CD4-positive, alpha-beta T cell (primary cell): Measurements from ENCODE around the gene S100A16. TPM values are rescaled to one million over a fixed set of nuclear protein-coding genes. Genes with fewer than 3 reads are reported as not detected.

Experiments
- ATAC-seq: fragments of 200-7000 bp; cut with Tn5 transposase; one replicate; pipeline ENCODE4 v1.10.0; 2022; ENCODE audit warnings: mild to moderate bottlenecking; ENCODE audit not compliant: poor library complexity
- CTCF ChIA-PET: fragments of 350-600 bp; sonication (Branson Sonifier 250); formaldehyde crosslinking; loops from one replicate; lab custom pipeline; 2021; ENCODE audit warnings: antibody characterized with exemption, inconsistent platforms; lab: Charles Lee
- POLR2A ChIA-PET: fragments of 350-600 bp; sonication (Branson Sonifier 250); formaldehyde crosslinking; loops from one replicate; lab custom pipeline; 2021; ENCODE audit warnings: antibody characterized with exemption, inconsistent platforms; lab: Charles Lee
- DNase-seq, 14 experiments: peaks; one replicate each; pipeline ENCODE4 v3.0.0-alpha.2; 2013 to 2020; ENCODE audit warnings: mixed read lengths in 2 of 14
- H3K27ac ChIP-seq, 2 donors: one replicate each; pipeline versions ENCODE4 v1.5.1 to v1.7.0; 2013; ENCODE audit warnings: low read length in 2 of 2, low read depth in 1 of 2, mild to moderate bottlenecking in 1 of 2
- H3K27me3 ChIP-seq, 2 experiments: 1 replicate in 1 of 2; 2 replicates in 1 of 2; pipeline versions ENCODE4 v1.6.1 to v1.7.0; 2013; ENCODE audit warnings: low read length in 2 of 2, control low read depth in 1 of 2, mild to moderate bottlenecking in 1 of 2, moderate library complexity in 1 of 2; ENCODE audit not compliant: insufficient read depth in 2 of 2, control insufficient read depth in 1 of 2
- H3K36me3 ChIP-seq: one replicate; pipeline ENCODE4 v1.6.1; 2013; ENCODE audit warnings: low read length, control low read depth; ENCODE audit not compliant: insufficient read depth
- H3K4me1 ChIP-seq: one replicate; pipeline ENCODE4 v1.6.1; 2013; ENCODE audit warnings: low read length, control low read depth; ENCODE audit not compliant: insufficient read depth
- H3K4me3 ChIP-seq: one replicate; pipeline ENCODE4 v1.5.1; 2013; ENCODE audit warnings: mild to moderate bottlenecking, low read length, moderate library complexity
- H3K9me3 ChIP-seq, 2 experiments: 1 replicate in 1 of 2; 2 replicates in 1 of 2; pipeline versions ENCODE4 v1.6.1 to v1.7.0; 2013; ENCODE audit warnings: low read length in 2 of 2, mild to moderate bottlenecking in 2 of 2, control low read depth in 1 of 2, moderate library complexity in 1 of 2; ENCODE audit not compliant: control insufficient read depth in 1 of 2, insufficient read depth in 1 of 2
- H3K27ac Mint-ChIP-seq: one replicate; pipeline ENCODE4 v1.8.0; 2020; ENCODE audit warnings: mixed read lengths
- H3K27me3 Mint-ChIP-seq: one replicate; pipeline ENCODE4 v1.8.0; 2021; ENCODE audit warnings: mixed read lengths
- H3K36me3 Mint-ChIP-seq: one replicate; pipeline ENCODE4 v1.8.0; 2021; ENCODE audit warnings: low read depth, mixed read lengths
- H3K4me1 Mint-ChIP-seq: one replicate; pipeline ENCODE4 v1.8.0; 2021; ENCODE audit warnings: low read depth, mixed read lengths
- H3K4me3 Mint-ChIP-seq: one replicate; pipeline ENCODE4 v1.8.0; 2020; ENCODE audit warnings: mild to moderate bottlenecking, mixed read lengths
- H3K9me3 Mint-ChIP-seq: one replicate; pipeline ENCODE4 v1.8.0; 2020; ENCODE audit warnings: mixed read lengths
- intact Hi-C, 2 experiments: fragments of 100-400 bp; cut with DNase I in 1 of 2; cut with micrococcal nuclease in 1 of 2; formaldehyde crosslinking; loops; one replicate each; pipeline versions ENCODE4 v1.15.1 to v1.9.0; 2023 to 2025; cut with DNase I, micrococcal nuclease
- total RNA-seq, 174 experiments: library from RNA in 2 of 174; stranded (reverse) in 2 of 174; gene quantifications; one replicate each; pipeline ENCODE4 v1.2.3 and lab custom pipeline; 2021 to 2026
- TF ChIP-seq, protein P1 (sequence below): fragments of 200-600 bp; IDR thresholded peaks from one replicate; pipeline ENCODE4 v1.8.0; 2022; ENCODE audit warnings: antibody characterized with exemption, mild to moderate bottlenecking

S100A16 gene
- total RNA-seq, 2 experiments from 2014 or later: not detected

DNA sequence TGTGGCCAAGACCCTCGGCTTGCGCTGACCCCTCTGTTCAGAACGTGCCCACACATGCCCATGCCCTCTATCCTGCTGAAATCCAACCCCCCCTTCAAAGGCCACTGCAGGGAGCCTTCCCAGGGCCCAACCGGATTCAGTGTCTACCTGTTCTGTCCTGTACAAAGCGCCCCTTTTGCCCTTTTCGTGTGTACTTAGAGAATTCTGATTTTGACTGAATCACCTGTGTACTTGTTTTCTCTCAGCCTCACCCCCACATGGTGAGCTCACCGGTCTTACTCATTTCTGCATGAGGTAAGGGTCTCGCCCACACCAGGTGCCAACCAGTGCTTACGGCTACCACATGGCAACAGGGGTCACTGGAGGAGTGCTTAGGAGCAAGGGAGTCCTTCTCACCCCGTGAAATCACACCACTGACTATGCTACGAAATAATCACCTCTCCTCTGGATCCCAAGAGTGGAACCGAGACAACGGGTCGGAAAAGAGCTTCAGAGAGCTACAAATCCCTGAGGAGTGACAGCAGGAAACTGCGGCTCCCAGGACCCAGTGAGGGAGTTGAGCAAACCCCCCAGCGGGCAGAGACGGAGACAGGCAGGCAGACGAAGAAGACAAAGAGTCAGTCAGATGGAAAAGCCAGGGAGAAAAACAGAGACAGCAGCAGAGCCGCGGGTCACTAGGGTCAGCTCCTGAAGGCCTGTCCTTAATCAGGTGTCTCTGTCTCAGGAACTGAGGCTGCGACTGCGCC lies 45.1 kb downstream of the S100A16 start:
- POLR2A ChIA-PET: interaction anchor here (1.2 to 1.8 kb wide), 5 partner anchors 24 to 57 kb away, joined by 6 to 26 read pairs (median 12); partner anchors contain the start of genes S100A4, S100A5 and S100A6
- TF ChIP-seq, protein P1, sequence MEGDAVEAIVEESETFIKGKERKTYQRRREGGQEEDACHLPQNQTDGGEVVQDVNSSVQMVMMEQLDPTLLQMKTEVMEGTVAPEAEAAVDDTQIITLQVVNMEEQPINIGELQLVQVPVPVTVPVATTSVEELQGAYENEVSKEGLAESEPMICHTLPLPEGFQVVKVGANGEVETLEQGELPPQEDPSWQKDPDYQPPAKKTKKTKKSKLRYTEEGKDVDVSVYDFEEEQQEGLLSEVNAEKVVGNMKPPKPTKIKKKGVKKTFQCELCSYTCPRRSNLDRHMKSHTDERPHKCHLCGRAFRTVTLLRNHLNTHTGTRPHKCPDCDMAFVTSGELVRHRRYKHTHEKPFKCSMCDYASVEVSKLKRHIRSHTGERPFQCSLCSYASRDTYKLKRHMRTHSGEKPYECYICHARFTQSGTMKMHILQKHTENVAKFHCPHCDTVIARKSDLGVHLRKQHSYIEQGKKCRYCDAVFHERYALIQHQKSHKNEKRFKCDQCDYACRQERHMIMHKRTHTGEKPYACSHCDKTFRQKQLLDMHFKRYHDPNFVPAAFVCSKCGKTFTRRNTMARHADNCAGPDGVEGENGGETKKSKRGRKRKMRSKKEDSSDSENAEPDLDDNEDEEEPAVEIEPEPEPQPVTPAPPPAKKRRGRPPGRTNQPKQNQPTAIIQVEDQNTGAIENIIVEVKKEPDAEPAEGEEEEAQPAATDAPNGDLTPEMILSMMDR: no peak
- Histone ChIP-seq H3K27me3 (no peaks in the 10 kb centered on the region), H3K9me3 (no peaks in the 10 kb centered on the region), H3K36me3 (no peaks in the 10 kb centered on the region), H3K4me3 (no peak overlapping the region), H3K4me1 (peaks cover 41% of the 10 kb centered on the region), H3K27ac (no peak overlapping the region)
- H3K36me3 Mint-ChIP-seq: no peaks in the 10 kb centered on the region
- ATAC-seq: no peak
- intact Hi-C loops: loop anchor here (1.0 to 2.0 kb wide), 3 partner anchors 21 to 56 kb away; no protein-coding TSS in a partner anchor
- H3K4me3 Mint-ChIP-seq: peak overlapping the region; percentile 59
- CTCF ChIA-PET: interaction anchor here (0.7 to 3.9 kb wide), 9 partner anchors 14 to 187 kb away, joined by 3 to 69 read pairs (median 3); partner anchors contain the start of genes S100A4, S100A5 and S100A6
- H3K9me3 Mint-ChIP-seq: no peaks in the 10 kb centered on the region
- no peak overlapping the region for H3K27ac Mint-ChIP-seq
- peaks cover 36% of the 10 kb centered on the region for H3K4me1 Mint-ChIP-seq
- DNase-seq: peak in 1 of 14 experiments; percentile 24
- no peaks in the 10 kb centered on the region for H3K27me3 Mint-ChIP-seq

DNA sequence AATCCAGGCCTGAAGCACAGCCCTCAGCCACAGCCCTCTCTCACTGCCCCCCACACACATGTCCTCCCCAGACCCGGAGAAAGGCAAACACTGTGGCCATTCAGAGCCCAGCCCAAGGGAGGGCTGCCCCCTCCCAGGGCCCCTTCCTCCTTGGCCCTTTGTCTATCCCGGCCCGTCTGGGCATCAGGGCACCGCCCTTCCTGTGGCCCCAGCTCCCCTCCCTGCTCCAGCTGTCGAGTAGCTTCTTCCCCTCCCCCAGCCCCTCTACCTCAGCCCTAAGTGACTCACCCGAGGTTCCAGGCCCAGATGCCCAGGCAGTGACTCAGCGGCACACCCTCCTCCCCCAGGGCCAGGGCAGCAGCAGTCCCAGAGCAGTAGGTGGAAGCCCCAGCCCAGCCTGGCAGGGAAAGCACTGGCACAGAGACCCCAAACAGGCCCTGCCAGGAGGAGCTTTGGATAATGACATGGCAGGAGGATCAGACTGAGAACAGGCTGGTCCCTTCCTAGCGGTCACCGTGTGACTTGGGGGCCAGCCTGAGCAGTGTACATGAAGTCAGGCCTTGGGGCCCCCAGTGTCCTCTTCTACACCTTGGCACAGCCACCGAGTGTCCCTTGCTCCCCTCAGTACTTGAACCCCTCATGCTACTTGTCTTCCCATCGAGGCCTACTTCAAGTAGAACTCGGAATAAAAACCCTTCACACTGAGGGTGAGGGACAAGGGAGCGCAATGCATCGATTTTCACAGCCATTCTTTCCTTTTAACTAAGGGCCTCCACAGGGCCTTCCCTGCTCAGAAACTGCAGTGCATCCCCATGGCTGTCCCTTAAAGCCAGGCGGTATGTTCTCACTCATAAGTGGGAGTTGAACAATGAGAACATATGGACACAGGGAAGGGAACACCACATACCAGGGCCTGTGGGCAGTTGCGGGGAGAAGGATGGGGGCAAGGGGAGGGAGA lies 46.2 kb downstream of the S100A16 start:
- H3K9me3 Mint-ChIP-seq: no peaks in the 10 kb centered on the region
- TF ChIP-seq, protein P1: no peak
- Histone ChIP-seq H3K4me1 (peaks cover 39% of the 10 kb centered on the region), H3K27ac (peak overlapping the region; percentile 35 to 64), H3K4me3 (no peak overlapping the region), H3K9me3 (no peaks in the 10 kb centered on the region), H3K27me3 (no peaks in the 10 kb centered on the region), H3K36me3 (no peaks in the 10 kb centered on the region)
- POLR2A ChIA-PET: interaction anchor here (1.2 to 2.2 kb wide), 3 partner anchors 21 to 33 kb away, joined by 4 to 34 read pairs (median 14); partner anchors contain the start of genes S100A4, S100A5 and S100A6
- H3K27me3 Mint-ChIP-seq: no peaks in the 10 kb centered on the region
- CTCF ChIA-PET: interaction anchor here (0.8 to 2.4 kb wide), 3 partner anchors 26 to 64 kb away, joined by 3 to 16 read pairs (median 4); partner anchors contain the start of gene S100A5
- no peak overlapping the region for H3K4me3 Mint-ChIP-seq
- ATAC-seq: peak; percentile 85
- H3K36me3 Mint-ChIP-seq: no peaks in the 10 kb centered on the region
- peak; percentile 33 to 93 (median 83) for DNase-seq
- intact Hi-C loops: loop anchor here in 1 of 2 experiments (2.0 kb wide), 1 partner anchor 20 kb away; no protein-coding TSS in a partner anchor
- H3K4me1 Mint-ChIP-seq: peaks cover 32% of the 10 kb centered on the region
- peak overlapping the region; percentile 89 for H3K27ac Mint-ChIP-seq
